ENCODE data around the gene PPP1R1B.

PPP1R1B gene

GRCh38 chr17:39660397-39661385 lies 33.9 kb downstream of the PPP1R1B start:
- POLR2A ChIA-PET: no interaction called here
- CTCF ChIA-PET: interaction anchor here (1.1 to 21.1 kb wide), 5 partner anchors 8 to 39 kb away, joined by 4 to 180 read pairs (median 6); no protein-coding TSS in a partner anchor

GRCh38 chr17:39661744-39662541 lies 35.2 kb downstream of the PPP1R1B start:
- CTCF ChIA-PET: interaction anchor here (0.8 to 21.1 kb wide), 5 partner anchors 9 to 40 kb away, joined by 3 to 180 read pairs (median 3); no protein-coding TSS in a partner anchor
- no peak for DNase-seq (ENCODE audit: extremely low spot score)
- POLR2A ChIA-PET: no interaction called here
- no peak for TF ChIP-seq CTCF (IDR thresholded peaks at IDR 0.05; ENCODE audit: control extremely low read depth, extremely low read depth, low read depth, missing control alignments)

More at GRCh38 chr17:39660397-39661385, 33.9 kb downstream of the PPP1R1B start:
- TF ChIP-seq CTCF (IDR thresholded peaks at IDR 0.05; ENCODE audit: control extremely low read depth, extremely low read depth, low read depth, missing control alignments): no peak
- no peak for DNase-seq (ENCODE audit: extremely low spot score)

GRCh38 chr17:39662551-39663339 lies 36.0 kb downstream of the PPP1R1B start:
- ChIA-PET POLR2A (no interaction called here), CTCF (interaction anchor here (1.0 to 21.1 kb wide), 5 partner anchors 8 to 42 kb away, joined by 3 to 180 read pairs (median 3); no protein-coding TSS in a partner anchor)
- TF ChIP-seq CTCF (IDR thresholded peaks at IDR 0.05; ENCODE audit: control extremely low read depth, extremely low read depth, low read depth, missing control alignments): no peak
- DNase-seq (ENCODE audit: extremely low spot score): no peak

- DNase-seq (ENCODE audit: extremely low spot score): no peak
- ChIA-PET CTCF (interaction anchor here (1.2 to 21.1 kb wide), 3 partner anchors 11 to 42 kb away, joined by 3 to 180 read pairs (median 134); no protein-coding TSS in a partner anchor), POLR2A (no interaction called here)
- no peak for TF ChIP-seq CTCF (IDR thresholded peaks at IDR 0.05; ENCODE audit: control extremely low read depth, extremely low read depth, low read depth, missing control alignments)
These were observed 36.6 kb downstream of the PPP1R1B start for GRCh38 chr17:39663340-39663687.

DNA sequence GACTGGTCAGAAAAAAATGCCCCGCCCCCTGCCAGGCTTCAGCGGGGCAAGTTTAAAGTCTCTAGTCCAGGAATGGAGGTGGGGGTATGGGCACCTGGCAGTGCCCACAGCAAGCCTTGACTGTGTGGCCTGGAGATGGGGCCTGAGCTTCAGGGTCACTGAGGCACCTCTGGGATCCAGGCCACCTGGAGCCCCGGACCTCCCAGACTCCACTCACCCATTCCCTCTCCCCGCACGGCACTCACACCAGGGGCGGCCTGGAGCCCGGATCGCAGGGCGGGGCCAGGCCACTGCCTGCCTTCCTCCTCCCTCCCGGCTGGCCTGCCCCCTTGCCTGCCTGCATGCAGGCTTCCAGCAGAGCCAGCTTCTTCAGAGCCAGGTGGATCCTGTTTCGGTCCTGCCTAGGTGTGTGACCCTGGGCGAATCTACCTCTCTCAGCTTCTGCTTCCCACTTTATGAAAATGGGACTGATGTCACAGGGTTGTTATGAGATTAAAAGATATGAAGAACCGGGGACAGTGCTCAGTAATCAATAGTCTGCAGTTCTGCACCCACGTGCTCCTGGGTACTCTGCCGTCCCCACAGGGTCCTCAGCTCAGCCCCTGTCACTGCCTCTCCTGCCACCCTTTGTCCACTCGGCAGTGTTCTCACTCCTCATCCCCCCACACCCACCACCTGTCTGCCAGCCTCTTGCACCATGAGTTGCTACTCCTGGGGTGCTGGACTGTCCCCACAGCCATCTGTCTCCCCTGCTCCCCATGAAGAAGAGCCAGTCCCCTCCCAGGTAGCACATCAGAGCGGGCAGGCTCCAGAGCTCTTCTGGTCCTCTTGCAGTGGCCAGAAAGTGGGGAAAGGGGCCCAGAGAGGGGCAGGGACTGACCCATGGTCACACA lies 37.2 kb downstream of the PPP1R1B start:
- DNase-seq (ENCODE audit: extremely low spot score): no peak
- CTCF ChIA-PET: interaction anchor here (1.2 to 21.1 kb wide), 4 partner anchors 12 to 43 kb away, joined by 3 to 180 read pairs (median 73); no protein-coding TSS in a partner anchor
- POLR2A ChIA-PET: no interaction called here
- no peak for TF ChIP-seq CTCF (IDR thresholded peaks at IDR 0.05; ENCODE audit: control extremely low read depth, extremely low read depth, low read depth, missing control alignments)

Measured in GM10248 (cell line).